Activated CD8-positive, alpha-beta memory T cell treated with anti-CD3 and anti-CD28 coated beads, Interleukin-2, amount 50 U/mL, for 24 hours (primary cell): ENCODE results near the gene IL19.
A peak's percentile ranks its signal among the peaks of the same experiment; 100 is the strongest.

Experiments
- DNase-seq: peaks from one replicate; pipeline ENCODE4 v3.0.0-alpha.2; 2020; ENCODE audit errors: extremely low read depth

Gene IL19

GRCh38 chr1:206800411-206800810, 29.8 kb downstream of the IL19 start:
- no peak for DNase-seq

- DNase-seq = no peak
Observed at GRCh38 chr1:206800891-206801290, 30.3 kb downstream of the IL19 start.

DNA sequence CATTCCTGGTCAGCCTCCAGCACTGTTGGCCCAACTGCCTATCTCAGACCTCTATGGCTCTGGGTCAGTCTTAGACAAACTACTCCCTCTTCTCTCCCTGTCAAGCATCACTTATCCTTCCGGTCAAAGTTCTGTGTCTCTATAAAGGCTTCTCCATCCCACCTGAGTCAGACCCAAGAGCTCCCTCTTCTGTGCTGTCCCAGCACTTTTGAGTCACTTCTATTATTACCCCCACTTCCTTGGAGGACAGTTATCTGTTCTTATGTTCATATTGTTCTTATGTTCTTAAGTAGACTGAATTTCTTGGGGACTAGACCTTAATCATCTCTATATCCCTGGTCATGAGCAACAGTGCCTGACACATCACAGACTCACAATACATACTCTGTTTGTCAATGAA, 30.9 kb downstream of the IL19 start:
- no peak for DNase-seq

DNA sequence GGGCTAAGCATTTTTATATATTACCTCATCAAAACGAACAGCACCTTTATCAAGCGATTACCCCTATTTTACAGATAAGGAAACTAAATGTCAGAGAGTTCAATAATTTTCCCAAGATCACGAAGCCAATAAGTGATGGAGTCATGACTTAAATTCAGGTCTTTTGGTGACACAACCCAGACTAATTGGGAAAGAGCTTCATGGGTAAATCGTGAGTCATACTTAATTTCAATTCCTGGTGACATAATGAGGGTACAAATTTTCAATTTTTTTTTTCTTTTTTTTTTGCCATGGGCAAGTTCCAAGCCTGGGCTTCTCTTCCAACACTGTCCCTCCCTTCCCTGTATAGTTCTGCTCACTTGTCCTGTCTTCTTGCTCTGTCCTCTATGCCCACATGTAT, 31.8 kb downstream of the IL19 start:
- no peak for DNase-seq

- DNase-seq = peak; percentile 49
Observed at GRCh38 chr1:206803221-206803730, 32.7 kb downstream of the IL19 start.

DNA sequence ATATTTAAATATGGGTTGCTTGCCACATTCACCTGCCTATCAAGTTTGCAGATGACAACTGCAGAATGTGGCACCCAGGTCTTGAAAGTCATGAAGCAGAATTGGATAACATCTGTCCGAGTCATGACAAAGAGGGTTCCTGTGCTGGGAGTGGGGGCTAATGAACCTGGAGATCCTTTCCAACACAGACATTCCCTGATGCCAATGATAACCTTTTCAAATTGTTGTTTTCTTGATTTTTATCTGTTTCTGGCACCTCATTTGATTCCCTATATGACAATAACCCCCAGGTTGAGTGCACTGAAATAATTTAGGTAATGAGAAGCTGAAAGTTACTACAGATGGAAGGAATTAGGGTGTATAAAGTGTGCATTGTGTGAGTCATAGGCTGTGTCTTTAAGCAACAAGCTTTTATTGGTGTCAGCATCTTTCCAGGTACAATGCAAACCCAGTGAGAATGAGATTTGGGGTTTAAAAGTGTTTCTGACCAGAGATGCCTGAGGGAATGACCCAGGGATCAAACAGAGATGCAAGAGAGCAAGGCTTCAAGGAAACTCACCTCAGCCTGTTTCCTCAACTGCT, 33.7 kb downstream of the IL19 start:
- no peak for DNase-seq

DNA sequence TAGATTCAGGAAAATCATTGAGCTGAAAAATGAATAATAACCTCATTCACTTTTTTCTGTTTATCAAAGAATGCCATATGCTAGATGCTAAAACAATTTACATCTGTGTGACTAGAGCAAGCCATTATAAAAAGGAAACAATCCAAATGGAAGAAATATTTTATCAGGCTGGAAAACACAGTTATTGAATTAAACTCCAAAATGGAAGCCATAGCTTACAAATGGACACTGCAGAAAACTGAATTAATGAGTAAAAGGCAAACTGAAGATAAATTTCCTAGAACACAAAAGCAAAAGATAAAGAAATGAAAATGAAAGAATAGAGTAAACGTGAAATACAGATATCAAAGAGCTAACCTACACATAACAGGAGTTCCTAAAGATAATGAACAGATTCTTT, 34.8 kb downstream of the IL19 start:
- no peak for DNase-seq

DNA sequence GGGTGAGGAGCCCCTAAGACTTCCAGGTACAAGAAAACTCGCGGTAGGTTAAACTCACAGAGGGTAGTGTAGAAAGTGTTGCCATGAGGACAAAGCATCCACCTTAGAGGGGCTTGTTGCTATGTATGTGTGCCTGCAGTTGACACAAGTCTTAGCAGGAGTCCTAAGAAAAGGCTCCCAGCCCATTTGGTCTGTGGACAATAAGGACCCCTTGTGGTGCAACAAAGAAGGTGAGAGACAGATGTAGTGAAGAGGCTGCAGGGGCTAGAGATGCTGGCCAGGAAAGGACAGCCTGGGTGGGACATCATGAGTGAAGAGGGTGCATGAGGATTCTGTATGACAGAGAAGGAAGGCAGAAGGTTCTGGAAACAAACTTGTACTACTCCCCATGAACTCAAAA, 38.0 kb downstream of the IL19 start:
- DNase-seq = no peak

DNA sequence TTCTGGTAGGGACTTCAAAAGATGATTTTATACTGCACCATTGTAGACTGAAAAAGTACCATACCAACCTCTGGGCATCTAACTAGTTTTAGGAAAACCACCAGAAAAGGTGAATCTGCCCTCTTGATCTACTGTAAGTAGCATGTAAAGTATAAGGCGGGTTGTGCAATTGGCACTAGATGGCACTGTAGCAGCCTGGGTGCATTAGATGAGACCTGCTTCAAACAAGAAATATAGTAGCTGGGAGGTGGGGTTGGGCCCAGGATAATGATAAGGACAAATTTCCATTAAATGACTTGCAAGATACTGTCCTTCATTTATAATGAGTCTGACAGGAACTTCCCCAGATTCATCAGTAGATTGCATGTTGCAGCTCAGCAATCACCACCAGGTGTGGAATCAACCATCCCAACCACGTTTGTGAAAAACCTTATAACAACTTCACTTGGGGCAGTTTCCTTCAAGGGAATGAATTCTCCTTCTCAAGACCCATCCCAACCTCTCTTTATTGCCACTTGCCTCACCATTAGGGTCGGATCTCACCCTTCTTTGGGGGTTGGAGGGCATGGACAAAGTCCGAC, 39.0 kb downstream of the IL19 start:
- no peak for DNase-seq

DNA sequence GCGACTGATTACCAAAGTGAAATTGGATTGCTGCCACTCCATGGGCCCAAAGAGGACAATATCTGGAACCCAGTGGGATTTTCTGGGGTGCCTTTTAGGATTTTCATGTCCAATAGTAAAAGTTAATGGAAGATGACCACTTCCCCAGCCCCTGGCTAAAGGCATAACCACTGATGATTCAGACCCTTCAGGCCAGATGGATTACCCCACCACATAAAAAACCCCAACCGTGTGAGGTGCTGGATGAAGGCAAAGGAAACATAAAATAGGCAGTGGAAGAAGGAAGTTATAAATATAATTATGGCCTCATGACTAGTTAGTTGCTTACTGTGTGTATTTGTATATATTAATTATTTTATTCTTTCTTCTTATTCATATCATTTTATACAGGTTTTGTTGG, 41.9 kb downstream of the IL19 start:
- DNase-seq = no peak

- DNase-seq = no peak
Observed at GRCh38 chr1:206814716-206815341, 44.3 kb downstream of the IL19 start.

GRCh38 chr1:206816390-206817287, 46.1 kb downstream of the IL19 start:
- DNase-seq = no peak

DNA sequence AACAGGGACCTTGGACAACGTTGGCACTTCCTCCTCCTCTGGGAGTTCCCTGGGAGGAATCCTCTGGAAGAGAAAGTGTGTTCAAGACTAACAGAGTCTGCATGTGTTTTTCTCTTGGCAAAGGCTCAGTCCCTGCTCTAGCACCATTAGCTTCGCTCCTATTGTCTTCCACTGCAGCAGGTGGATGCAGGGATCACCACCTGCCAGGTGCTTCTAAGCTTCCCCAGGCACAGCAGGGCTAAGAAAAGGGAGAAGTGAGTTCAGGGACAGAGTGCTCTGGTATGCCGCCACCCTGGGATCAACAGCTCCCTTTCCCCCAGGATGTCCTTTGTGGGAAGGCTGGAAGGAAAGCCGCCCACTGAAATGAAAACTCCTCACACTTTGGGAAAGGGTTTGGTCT, 50.9 kb downstream of the IL19 start:
- no peak for DNase-seq

- DNase-seq = no peak
Observed at GRCh38 chr1:206823727-206824126, 53.2 kb downstream of the IL19 start.

DNA sequence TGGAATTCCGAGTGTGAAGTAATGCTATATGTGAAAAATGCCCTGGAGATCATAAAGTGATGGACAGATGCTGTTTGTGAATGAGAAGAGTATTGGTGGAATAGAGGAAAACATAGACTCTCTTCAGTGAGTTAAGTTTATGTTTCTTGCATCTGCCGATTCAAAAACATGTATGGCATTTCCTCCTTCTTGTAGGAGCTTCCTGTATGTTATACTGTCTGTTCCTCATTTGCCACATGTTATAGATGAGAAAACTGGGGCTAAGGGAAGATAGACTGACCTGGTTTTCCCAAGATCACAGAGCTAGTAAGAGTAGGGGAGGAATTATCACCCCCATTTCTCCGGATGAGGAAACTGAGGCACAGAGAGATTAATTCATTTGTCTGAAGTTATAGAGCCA, 53.8 kb downstream of the IL19 start:
- no peak for DNase-seq

- no peak for DNase-seq
Observed at GRCh38 chr1:206826394-206826793, 55.8 kb downstream of the IL19 start.

DNA sequence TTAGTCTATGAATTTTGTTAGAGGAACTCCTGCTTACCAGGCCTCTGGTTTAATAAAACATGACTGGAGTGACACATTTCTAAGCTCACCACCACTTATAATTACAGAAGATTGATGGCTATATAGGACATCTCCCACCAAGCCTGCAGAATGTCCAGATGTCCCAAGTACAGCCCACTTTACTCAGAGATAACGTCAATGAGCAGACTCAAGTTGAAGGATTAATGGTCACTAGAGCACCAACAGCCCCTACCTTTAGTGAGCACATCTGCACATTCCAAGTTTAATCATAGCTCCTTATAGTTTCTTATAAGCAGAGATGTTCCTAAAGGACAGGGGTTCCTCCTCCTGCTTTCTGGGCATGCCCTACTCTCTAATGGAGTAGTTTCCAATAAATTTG, 57.5 kb downstream of the IL19 start:
- no peak for DNase-seq

DNA sequence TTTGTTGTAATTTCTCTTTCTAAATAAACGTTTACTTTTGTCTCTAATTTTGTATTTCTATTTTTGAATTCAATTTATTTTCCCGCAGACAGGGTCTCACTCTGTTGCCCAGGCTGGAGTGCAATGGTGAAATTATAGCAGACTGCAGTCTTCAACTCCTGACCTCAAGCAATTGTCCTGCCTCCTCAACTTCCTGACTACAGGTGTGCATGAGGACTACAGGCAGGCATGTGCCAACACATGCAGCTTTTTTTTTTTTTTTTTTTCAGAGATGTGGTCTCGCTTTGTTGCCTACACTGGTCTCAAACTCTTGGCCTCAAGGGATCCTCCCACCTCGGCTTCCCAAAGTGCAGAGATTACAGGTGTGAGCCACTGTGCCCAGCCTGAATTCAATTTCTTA, 58.2 kb downstream of the IL19 start:
- DNase-seq = no peak

DNA sequence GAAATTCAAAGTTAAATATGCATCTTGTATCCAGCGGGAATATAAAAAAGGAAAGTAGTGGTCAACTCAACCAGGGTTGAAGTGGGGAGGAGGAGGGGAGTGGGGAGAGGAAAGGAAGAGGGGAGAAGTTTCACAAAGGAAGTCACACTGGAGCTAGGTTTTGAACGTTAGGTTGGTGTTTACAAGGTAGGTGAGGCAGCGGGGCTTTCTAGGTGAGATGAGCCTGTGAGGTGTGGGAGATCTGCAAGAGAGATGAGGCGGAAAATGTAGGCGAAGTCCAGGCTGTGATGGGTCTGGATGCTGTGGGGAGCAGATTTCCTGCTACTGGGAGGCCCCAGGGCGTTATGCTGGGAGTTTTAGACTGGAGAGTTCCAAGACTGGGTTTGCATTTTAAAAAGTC, 58.7 kb downstream of the IL19 start:
- DNase-seq = no peak

DNA sequence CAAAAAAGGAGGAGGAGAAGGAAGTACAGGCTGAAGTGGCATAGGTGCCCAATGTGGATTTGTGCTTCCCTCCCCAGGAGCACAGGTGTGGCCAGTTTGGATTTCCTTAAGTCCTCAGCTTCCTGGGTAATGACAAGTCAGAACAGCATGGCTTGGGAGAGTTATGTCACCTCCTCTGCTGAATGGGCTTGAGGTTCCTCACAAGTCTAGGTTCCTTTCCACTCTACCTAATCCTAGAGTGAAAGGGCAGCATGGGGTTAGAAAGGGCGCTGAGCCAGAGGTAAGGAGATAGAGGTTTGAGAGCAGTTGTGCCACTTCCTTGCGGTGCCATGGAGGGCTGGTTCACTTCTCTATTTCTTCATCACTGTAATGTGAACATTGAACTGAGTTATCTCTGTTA, 59.3 kb downstream of the IL19 start:
- DNase-seq = no peak

DNA sequence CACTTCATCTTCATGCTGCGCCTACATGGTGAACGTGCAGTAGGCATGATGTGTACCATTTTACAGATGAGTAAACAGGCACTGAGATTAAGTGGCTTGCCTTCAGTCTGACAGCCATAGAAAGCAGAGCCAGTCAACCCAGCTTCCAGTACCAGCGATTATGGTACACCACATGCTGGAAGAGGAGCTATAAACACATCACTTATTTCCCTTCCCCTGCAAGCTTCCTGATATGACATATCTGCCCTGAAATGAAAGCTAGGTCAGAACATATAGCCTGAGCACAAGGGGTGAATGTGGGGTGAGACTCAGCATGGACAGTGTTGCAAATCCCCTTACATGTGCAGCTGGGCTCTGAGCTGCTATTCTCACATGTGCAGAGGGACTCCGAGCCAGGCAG, 61.1 kb downstream of the IL19 start:
- DNase-seq = no peak

- DNase-seq = no peak
Observed at GRCh38 chr1:206832352-206832880, 61.8 kb downstream of the IL19 start.
